HG03521 (cell line): Measurements from ENCODE around the gene BAZ1B.
"Not testable (repeated sequence)": the region's sequence is repeated elsewhere in the genome, so short reads cannot be mapped to it uniquely, and the experiment has no call there.

Experiments
- ATAC-seq: cut with Tn5 transposase; IDR thresholded peaks from one replicate; pipeline ENCODE4 v1.9.1; 2021; ENCODE audit warnings: mild to moderate bottlenecking, moderate library complexity; ENCODE audit not compliant: unreplicated experiment

Gene BAZ1B

DNA sequence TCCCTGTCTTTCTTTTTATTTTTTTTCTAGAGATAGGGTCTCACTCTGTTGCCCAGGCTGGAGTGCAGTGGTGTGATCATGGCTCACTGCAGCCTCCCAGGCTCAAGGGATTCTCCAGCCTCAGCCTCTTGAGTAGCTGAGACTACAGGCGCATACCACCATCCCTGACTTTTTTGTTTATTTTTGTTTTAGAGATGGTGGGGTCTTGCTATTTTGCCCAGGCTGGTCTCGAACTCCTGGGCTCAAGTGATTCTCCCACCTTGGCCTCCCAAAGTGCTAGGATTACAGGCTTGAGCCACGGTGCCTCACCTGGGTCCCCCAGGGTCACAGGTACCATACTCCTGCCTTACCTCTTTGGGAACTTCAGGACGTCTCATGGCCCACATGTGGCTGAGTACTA lies 91.6 kb downstream of the BAZ1B start:
- not testable (repeated sequence) for ATAC-seq

GRCh38 chr7:73429622-73430505 lies 92.2 kb downstream of the BAZ1B start:
- ATAC-seq: no peak

DNA sequence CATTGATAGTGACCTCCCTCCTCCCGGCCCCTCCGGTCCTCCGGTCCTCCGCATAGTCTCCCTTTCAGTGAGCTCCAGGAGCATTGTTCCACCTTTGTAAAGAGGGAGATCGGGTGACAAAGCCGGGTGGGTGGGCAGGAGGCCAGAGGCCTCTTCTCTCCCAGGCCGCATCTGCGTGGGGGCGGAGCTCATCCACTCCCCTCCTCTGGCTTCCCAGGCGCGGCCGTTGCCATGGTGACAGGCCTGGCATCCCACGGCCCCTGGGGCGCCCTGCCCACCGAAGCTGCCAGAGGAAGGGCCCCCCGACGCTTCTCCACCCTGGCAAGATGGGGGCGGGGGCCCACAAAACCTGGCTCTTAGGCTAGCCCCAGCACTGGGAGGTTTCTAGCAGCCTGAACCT lies 92.9 kb downstream of the BAZ1B start:
- ATAC-seq: no peak

DNA sequence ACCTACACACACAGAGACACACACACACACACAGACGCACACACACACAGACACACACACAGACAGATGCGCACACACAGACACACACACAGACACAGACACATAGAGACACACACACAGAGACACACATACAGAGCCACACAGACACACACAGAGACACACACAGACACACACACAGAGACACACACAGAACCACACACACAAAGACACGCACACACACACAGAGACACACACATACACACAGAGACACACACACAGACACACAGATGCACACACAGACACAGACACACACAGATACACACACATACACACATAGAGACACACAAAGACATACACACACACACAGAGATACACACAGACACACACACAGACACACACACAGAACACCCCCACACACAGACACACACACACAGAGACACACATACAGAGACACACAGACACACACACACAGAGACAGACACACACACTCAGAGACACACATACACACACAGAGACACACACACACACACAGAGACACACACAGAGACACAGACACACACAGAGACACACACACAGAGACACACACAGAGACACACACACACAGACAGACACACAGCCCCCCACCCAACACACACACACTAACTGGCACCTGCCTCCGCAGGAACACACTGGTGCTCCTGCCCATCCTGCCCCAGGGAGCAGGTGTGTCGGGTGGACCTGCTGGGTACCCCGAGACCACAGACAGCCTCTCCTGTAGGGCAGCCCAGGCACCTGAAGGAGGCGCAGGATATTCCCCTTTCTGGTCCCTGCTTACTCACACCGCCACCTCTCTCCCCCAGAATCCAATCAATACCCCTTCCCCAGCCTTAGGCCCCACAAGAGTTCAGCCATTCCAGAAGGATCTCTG lies 93.9 kb downstream of the BAZ1B start:
- no peak for ATAC-seq

- ATAC-seq: no peak
Observed at GRCh38 chr7:73426016-73426415, 96.1 kb downstream of the BAZ1B start.

DNA sequence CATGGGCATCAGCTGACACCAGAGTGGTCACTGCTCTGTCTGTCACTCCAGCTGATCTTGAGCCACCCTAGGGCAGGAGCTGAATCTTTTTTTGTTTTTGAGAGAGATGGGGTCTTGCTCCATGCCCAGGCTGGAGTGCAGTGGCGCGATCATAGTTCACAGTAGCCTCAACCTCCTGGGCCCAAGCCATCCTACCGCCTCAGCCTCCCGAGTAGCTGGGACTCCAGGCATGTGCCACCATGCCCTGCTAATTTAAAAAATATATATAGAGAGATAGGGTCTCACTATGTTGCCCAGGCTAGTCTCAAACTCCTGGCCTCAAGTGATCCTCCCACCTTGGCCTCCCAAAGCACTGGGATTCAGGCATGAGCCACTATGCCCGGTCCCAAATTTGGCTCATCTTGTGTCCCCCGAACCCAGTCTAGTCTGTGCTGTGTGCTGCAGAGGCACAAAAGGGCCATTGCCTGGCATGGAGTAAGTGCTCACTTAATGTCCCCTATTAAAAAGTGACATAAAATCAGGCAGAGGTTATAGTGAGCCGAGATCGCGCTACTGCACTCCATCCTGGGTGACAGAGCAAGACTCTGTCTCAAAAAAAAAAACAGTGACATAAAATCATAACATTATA lies 96.6 kb downstream of the BAZ1B start:
- ATAC-seq: no peak

DNA sequence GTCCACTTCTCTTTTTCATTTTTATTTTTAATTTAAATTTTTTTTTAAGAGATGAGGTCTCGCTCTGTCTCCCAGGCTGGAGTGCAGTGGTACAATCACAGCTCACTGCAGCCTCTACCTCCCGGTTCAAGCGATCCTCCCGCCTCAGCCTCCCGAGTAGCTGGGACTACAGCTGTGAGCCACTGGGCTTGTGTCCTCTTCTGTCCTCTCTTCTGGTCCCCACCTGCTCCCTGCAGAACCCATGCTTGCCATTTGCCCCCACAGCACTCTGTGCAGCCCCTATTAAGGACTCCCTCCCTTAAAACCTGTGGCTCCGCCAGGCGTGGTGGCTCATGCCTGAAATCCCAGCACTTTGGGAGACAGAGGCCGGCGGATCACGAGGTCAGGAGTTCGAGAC lies 97.6 kb downstream of the BAZ1B start:
- ATAC-seq: no peak

GRCh38 chr7:73423519-73424488 lies 98.3 kb downstream of the BAZ1B start:
- no peak for ATAC-seq

DNA sequence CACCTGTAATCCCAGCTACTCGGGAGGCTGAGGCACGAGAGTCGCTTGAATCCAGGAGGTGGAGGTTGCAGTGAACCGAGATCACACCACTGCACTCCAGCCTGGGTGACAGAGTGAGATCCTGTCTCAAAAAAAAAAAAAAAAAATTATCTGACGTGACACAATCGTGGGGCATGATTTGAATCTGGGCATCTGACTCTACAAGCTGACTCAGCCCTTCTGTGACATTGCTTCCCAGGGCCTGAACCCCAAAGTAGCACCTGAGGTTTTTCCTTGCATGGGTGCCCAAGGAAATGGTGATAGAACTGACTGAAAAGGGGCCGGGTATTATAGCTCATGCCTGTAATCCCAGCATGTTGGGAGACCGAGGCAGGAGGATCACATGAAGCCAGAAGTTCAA lies 101.5 kb downstream of the BAZ1B start:
- not testable (repeated sequence) for ATAC-seq

- not testable (repeated sequence) for ATAC-seq
Observed at GRCh38 chr7:73420016-73420415, 102.1 kb downstream of the BAZ1B start.

DNA sequence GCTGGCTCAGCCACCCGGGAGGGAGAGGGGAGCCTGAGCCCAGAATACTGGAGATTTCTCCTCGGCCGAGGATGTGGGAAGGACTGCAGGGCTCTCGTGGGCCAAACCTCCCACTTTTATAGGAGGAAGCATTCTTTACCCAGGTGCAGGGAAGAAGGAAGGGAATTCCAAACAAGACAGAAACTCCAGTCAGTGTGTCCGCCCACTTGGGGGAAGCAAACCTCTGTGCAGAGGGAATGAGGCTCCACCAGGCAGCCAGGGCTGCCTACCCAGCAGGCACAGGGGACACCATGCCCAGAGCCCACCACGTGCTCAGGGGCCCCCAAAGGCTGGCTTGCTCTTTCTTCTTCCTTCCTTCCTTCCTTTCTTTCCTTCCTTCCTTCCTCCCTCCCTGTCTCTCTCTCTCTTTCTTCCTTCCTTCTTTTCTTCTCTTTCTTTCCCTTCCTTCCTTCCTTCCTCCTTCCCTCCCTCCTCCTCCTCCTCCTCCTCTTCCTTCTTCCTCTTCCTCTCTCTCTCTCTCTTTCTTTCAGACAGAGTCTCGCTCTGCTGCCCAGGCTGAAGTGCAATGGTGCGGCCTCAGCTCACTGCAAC lies 103.9 kb downstream of the BAZ1B start:
- ATAC-seq: no peak

DNA sequence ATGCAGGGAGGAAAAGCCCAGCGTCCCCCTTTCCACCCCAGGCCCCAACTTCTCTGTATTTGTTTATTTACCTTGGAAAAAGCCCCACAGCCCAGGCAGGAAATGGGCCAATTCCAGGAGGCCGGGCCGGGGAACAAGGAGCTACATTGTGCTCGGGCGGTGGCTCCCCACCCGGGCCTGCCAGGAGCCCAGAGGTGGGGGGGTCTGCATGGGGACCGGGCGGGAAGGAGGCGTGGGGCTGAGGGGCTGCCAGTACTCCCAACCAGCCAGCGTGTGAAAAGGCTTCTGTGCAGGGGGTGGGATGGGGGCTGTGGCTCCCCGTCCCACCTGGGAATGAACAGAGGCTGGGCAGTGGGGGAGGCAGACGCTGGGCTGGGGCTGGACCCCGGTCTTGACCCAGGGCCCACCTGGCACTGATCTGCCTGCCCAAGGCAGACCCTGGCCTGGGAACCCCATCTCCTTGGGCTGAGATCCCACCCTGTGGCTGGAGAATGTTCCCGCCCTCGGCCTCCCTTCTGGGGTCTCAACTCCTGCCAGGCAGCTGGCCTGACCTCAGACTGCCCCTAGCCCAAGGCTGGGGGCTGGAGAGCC lies 111.5 kb downstream of the BAZ1B start:
- ATAC-seq: not testable (repeated sequence)

DNA sequence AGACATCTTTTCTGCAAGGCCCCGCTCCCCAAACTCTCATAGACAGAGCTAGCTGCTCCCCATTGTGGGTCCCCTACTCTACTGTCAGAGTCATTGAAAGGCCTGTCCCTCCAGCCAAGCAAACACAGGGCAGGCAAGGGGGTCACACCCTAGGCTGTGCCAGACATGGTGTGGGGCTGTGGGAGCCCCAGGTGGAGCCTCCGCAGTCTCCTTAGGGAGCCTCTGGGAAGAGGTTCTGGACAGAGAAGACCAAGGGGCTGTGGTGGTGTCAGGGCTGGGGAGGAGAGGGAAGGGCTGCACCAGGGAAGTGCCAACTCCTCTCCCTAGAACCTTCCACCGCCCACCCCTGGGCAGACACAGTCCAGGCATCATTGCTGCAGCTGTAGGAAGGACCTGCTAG lies 117.2 kb downstream of the BAZ1B start:
- ATAC-seq: not testable (repeated sequence)

GRCh38 chr7:73399185-73400050 lies 122.7 kb downstream of the BAZ1B start:
- ATAC-seq: not testable (repeated sequence)

- ATAC-seq: no peak
Observed at GRCh38 chr7:73397521-73398281, 124.4 kb downstream of the BAZ1B start.

DNA sequence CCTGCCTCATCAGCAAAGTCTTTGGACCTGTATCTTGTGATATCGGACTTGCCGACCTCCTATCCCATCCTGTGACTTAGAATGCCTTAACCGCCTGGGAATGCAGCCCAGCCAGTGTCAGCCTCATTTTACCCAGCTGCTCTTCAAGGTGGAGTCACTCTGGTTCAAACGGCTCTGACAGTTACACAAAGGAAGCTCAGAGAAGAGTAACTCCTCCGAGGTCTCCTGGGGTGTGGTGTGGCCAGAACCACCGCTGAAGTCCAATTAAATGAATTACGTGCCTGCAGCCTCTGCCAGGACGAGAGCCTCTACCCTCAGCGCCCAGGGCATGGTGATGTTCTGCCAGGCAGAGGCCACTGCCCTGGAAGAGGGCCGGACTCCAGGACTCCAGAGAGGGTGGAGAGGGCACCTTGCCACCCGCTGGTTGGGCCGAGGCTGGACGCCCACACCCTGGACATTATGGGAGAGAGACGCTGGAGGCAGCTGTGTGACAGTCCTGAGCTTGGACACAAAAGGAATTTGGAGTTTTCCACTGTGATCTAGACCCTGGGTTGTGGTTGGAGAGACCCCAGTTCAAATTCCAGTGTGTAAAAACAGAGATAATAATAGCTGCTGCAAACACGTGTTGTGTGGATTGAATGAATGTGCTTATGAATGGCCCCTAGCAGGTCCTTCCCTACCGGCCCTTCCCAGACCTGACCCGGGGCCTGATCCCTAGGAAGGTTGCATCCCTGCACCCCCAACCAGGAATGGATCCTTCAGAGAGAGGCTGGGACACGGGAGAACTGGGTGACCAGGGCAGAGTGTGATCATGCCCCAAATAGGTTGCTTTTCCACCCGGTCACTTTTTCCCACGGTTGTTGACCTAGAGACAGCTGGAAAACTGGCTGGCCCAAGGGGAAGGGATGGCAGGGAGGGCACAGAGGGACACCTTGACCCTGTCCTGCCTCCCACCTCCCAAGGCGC lies 126.3 kb downstream of the BAZ1B start:
- ATAC-seq: no peak

DNA sequence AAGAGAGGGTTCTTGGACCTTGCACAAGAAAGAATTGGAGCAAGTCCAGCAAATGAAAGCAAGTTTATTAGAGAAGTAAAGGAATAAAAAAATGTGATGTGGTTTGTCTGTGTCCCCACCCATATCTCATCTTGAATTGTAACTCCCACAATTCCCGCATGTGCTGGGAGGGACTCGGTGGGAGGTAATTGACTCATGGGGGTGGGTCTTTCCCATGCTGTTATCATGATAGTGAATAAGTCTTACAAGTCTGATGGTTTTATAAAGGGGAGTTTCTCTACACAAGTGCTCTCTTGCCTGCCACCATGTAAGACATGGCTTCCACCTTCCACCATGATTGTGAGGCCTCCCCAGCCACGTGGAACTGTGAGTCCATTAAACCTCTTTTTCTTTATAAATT lies 127.7 kb downstream of the BAZ1B start:
- ATAC-seq: no peak
